ENCODE results near the gene DNAI2.
A peak's percentile ranks its signal among the peaks of the same experiment; 100 is the strongest.

The DNAI2 gene

DNA sequence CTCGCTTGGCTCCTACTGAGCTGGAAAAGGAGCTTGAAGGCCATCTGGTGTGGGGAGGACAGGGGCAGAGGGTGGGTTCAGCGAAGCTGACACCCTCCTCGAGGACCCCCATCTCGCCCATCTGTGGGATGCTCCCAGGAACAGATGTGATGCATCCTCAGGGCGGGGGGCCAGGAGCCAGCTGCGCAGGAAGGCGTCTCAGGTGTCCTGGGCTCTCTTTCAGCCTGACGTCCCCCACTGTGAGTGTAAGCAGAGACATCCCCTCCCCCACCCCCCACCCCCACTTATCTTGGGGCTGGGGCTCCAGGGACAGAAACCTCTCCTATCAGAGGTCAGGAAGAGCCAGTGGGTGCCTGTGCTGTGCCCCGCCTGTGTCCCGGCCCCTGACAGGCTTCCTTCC is 68.2 kb downstream of the DNAI2 start:
- DNase-seq: no peak

DNA sequence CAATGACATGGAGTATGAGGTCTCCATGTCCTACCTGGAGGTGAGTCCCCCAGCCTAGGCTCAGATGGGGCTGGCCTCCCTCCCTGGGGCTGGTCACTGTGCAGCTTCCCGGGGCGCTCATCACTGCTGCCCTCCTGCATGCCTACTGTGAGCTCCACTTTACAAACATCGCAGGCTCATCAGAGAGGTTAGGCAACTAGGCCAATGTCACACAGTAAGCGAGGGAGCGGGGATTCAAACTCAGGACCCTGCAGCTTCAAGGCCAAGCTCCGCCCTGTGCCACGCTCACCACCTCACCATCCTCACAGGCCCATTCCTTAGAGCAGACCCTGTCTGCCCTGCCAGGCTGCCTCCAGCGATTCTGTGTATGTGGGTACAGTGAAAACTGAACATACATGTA is 69.1 kb downstream of the DNAI2 start:
- DNase-seq: no peak

DNA sequence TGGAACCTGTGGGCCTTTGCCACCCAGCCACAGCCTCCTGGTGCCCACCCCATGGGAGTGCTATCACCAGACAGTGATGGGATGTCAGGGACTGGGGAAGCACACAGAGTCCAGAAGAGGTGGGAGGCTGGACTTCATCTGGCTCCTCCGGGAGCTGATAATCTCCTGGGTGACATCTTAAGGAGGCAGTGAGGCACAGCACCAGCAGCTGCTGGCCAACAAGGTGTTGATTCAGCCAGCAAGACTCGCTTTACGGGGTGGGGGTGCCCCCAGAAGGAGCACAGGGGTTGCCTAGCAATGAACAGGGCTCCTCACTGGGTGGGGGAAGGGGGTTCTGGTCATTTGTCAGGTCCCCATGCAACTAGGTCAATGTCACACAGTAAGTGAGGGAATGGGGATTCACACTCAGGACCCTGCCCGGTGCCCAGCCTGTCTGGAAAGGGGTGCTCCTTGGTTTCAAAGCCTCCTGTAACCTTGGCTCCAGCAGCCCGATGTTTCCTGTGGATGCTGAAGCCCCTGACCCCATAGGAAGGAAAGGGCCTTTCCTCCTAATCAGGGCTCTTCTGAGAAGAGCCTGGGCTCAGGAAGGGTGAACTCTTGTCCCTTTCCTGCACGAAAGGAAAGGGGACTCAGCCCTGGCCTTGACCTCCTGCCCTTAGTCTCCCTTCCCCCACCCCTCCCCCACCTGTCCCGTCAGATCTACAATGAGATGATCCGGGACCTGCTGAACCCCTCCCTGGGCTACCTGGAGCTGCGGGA is 69.7 kb downstream of the DNAI2 start:
- DNase-seq: no peak

- no peak for DNase-seq
Observed at GRCh38 chr17:74344658-74345057, 70.6 kb downstream of the DNAI2 start.

DNA sequence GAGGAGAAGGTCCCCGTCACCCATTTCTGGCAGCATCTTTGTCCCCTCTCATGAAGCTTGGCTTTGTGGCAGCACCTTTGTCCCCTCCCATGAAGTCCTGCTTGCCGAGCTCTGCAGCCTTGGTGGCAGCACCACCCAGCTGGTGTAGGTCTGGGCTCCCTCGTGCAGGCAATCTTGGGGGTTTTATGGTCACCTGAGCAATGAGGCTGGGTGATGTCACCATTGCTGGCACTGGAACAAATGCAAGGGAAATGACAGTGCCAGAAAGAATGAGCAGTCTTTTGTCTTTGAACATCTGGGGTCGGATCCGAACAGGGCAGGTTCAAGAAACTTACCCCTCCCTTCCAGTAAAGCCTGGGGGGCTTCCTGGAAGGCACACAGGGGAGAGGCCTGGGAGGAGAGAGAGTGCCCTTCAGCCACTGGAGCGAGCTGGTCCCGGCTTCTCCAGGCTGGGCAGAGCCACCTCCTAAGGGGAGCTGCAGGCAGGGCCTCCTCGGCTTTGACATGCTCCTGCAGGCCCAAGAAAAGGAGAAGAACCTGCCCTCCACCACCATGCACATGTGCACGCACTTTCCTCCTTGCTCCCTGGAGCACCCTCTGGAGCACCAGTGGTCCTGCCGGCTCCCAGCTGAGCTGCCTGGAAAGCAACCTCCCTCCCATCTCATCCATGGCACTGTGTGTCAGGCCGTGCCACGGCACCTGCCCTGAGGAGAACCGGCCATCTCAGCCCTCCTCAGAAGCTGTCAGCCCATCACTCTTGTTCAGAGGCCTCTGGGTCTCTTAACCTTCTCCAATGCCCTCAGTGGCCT is 71.6 kb downstream of the DNAI2 start:
- DNase-seq: no peak

- no peak for DNase-seq
Observed at GRCh38 chr17:74347646-74348045, 73.6 kb downstream of the DNAI2 start.

DNA sequence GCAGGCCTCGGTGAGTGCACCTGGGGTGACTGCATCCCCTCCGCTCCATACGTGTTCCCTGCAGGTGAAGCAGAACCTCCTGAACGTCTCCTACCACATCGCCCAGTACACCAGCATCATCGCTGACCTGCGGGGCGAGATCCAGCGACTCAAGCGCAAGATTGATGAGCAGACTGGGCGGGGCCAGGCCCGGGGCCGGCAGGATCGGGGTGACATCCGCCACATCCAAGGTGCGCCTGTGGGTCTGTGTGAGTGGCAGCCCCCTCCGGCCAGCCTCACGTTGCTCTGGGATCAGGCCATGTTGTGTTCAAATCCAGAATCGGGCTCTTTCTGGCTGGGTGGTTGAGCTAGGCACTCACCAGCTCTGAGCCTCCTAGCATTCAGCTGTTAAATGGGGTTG is 75.1 kb downstream of the DNAI2 start:
- DNase-seq: no peak

- DNase-seq: no peak
Observed at GRCh38 chr17:74350486-74350885, 76.5 kb downstream of the DNAI2 start.

- no peak for DNase-seq
Observed at GRCh38 chr17:74351552-74352210, 77.6 kb downstream of the DNAI2 start.

- DNase-seq: no peak
Observed at GRCh38 chr17:74353446-74354060, 79.5 kb downstream of the DNAI2 start.

- peak; percentile 21 for DNase-seq
Observed at GRCh38 chr17:74354123-74354522, 80.1 kb downstream of the DNAI2 start.

- no peak for DNase-seq
Observed at GRCh38 chr17:74354561-74354960, 80.5 kb downstream of the DNAI2 start.

DNA sequence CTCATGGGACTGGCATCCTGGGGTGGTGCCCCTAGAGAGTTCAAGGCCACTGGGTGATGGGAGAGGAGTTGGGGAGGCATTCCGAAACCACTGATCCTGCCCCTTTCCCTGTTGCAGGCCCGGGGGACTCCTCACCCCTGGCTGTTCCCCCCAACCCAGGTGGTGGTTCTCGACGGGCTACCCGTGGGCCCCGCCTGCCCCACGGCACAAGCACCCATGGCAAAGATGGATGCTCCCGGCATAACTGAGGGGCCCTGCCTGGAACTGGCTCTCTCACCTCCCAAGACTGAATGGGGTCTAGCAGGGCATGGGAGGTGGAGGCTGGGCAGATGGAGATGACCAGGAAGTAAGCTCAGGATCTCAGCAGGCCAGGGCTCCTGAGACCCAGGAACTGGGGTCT is 81.0 kb downstream of the DNAI2 start:
- DNase-seq: no peak

- DNase-seq: no peak
Observed at GRCh38 chr17:74356646-74357465, 82.8 kb downstream of the DNAI2 start.

DNA sequence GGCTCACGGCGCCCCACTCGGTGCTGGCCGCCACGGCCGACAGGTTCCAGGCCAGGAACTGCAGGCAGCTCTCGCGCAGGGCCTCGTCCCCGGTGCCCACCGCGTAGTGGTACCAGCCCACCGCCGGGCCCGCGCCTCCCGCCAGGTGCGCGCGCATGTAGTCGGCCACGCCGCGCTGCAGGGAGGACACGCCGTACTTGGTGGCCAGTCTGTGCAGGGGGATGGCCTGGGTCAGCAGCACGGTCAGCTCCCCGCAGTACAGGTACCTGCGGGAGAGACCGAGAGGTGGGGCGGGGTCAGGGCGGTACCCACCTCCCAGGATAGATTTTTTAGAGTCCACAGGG is 83.4 kb downstream of the DNAI2 start:
- DNase-seq: no peak

- DNase-seq: no peak
Observed at GRCh38 chr17:74358697-74359096, 84.7 kb downstream of the DNAI2 start.

DNA sequence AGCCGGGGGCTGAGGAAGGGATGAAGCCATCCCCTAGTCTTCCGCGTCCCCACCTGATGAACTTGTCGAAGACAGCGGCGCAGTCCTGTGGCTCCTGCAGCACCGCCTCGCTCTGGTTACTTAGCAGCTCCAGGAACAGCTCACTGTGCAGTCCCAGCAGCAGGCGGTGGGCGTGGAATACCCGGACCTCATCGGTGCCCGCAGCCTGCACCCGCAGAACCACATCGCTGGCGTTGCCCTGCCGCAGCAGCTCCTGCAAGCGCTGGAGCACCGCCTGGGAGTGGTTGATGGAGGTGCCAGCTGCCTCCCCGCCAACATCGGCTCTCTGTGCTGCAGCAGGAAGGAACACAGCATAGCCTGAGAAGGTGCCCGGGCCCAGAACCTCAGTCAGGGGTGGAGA is 85.9 kb downstream of the DNAI2 start:
- no peak for DNase-seq

GRCh38 chr17:74360899-74361229 is 86.8 kb downstream of the DNAI2 start:
- no peak for DNase-seq

GRCh38 chr17:74361230-74362068 is 87.4 kb downstream of the DNAI2 start, which contains the start of gene BTBD17:
Gene BTBD17, minus strand, starts transcription at chr17:74361868. Its CDS starts 49 bp downstream, at chr17:74361819.
- DNase-seq: peak; percentile 30

- no peak for DNase-seq
Observed at GRCh38 chr17:74362069-74362405, 88.0 kb downstream of the DNAI2 start.

GRCh38 chr17:74362810-74363498 is 88.9 kb downstream of the DNAI2 start:
- no peak for DNase-seq

All from activated gamma-delta T cell treated with Interleukin-2 at 50 U/mL for 16 hours (primary cell).